Naive thymus-derived CD8-positive, alpha-beta T cell (primary cell): ENCODE measurements around the gene MEF2D. TPM values are rescaled to one million over a fixed set of nuclear protein-coding genes. Genes with fewer than 3 reads are reported as not detected.

Source experiments
- ATAC-seq, 2 donors: fragments of 150-1000 bp; cut with Tn5 transposase in 1 of 2; sonication (Bioruptor Pico), chemical (Tn5 transposase) in 1 of 2; 1 replicate in 1 of 2; 2 replicates in 1 of 2; pipeline ENCODE4 v1.10.0; 2021; ENCODE audit warnings: mild to moderate bottlenecking in 2 of 2, moderate library complexity in 2 of 2
- POLR2A ChIA-PET: fragments of 350-600 bp; sonication (Branson Sonifier 250); formaldehyde crosslinking; loops from one replicate; lab custom pipeline; 2021; ENCODE audit warnings: antibody characterized with exemption; lab: Charles Lee
- DNase-seq, 10 donors: peaks; one replicate each; pipeline versions ENCODE4 v3.0.0 to v3.0.0-alpha.2; 2020 to 2022
- H3K27ac Mint-ChIP-seq, 10 donors: one replicate each; pipeline ENCODE4 v1.8.0; 2020 to 2022; ENCODE audit warnings: mild to moderate bottlenecking in 10 of 10, mixed read lengths in 10 of 10, moderate library complexity in 4 of 10, inconsistent platforms in 1 of 10
- H3K27me3 Mint-ChIP-seq, 5 donors: one replicate each; pipeline ENCODE4 v1.8.0; 2021 to 2022; ENCODE audit warnings: mixed read lengths in 5 of 5
- H3K36me3 Mint-ChIP-seq, 3 donors: one replicate each; pipeline ENCODE4 v1.8.0; 2020 to 2022; ENCODE audit warnings: mixed read lengths in 3 of 3, mild to moderate bottlenecking in 2 of 3, inconsistent platforms in 1 of 3
- H3K4me1 Mint-ChIP-seq, 4 donors: one replicate each; pipeline ENCODE4 v1.8.0; 2021 to 2022; ENCODE audit warnings: mixed read lengths in 4 of 4
- H3K4me3 Mint-ChIP-seq, 10 donors: one replicate each; pipeline ENCODE4 v1.8.0; 2020 to 2022; ENCODE audit warnings: mild to moderate bottlenecking in 10 of 10, mixed read lengths in 10 of 10, moderate library complexity in 6 of 10, inconsistent platforms in 1 of 10
- H3K9me3 Mint-ChIP-seq, 9 donors: one replicate each; pipeline ENCODE4 v1.8.0; 2020 to 2022; ENCODE audit warnings: mixed read lengths in 9 of 9, mild to moderate bottlenecking in 3 of 9, inconsistent platforms in 1 of 9, moderate library complexity in 1 of 9
- polyA plus RNA-seq, 3 donors: library from polyadenylated mRNA; unstranded; fragments of 300-500 nt; fragmentation: Illumina TruSeq; gene quantifications; one replicate each; pipeline ENCODE4 v1.2.3, GENCODE V29; 2021
- total RNA-seq, 8 experiments: library from RNA in 2 of 8; stranded (reverse) in 2 of 8; gene quantifications; one replicate each; pipeline ENCODE4 v1.2.3 and lab custom pipeline; 2021 to 2026

Gene MEF2D
- total and polyA plus RNA-seq, 5 experiments from 2014 or later, result 6.4 to 73.2 (median 12.6) TPM

DNA sequence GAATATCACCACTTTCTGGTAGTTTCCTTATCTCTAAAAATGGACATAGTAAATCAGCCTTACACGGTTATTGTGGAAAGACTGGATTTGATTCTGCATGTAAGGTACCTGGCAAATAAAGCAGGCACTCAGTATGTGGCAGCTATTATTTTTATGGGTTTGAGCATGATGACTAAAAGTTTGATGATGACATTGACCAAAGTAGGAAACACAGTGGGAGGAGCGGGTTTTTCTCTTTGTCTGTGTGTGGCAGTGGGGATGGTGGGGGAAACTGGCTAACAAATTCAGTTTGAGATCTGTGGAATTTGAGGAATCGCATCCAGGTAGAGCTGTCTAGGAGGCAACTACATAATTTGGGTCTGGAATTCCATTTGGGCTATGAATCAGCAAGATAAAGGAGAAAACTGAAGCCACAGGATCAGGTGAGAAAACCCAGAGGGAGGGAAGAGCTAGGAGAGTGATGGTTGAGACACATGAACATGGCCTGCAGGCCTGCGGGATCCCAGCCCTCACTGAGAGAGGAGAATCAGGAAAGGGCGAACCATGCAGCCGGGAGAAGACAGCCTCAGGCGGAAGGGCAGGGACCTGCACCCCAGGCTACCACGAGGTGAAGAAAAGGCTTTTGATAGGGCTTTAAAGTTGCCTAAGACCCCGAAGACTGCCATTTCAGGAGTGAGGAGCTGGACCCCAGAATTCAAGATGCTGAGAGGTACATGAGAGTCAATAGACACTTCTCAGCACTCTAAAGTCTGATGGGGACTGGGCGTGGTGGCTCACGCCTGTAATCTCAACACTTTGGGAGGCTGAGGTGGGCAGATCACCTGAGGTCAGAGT, 52.2 kb downstream of the MEF2D start:
- Mint-ChIP-seq H3K9me3 (no peaks in the 10 kb centered on the region), H3K4me3 (no peak overlapping the region), H3K4me1 (peaks cover 3 to 9% (median 6%) of the 10 kb centered on the region in 4 donors), H3K27me3 (peaks cover 12 to 51% (median 25%) of the 10 kb centered on the region in 5 donors), H3K27ac (no peak overlapping the region), H3K36me3 (no peaks in the 10 kb centered on the region)
- ATAC-seq (no peak), DNase-seq (no peak)
- POLR2A ChIA-PET, result no interaction called here

DNA sequence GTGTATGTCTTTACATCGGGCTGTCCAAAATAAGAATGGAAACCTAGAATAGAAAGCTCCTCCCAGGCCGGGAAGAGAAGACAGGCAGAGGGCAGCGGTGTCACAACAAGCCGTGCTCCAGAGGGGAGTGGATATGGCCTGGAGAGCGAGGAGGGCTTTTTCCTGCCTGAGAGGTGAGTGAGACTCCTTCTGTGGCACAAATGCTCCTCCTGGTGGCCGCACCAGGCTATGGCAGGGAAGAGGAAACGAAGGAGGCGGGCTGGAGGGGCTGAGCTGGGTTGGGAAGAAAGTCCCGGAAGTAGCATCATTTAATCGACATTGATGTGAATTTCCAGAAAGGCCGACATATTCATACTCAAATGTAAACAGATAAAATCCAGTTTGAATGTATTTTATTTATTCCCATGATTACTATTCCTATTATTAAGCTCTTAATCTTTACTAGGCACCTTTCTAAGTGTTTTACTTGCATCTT, 54.7 kb downstream of the MEF2D start:
- no peaks in the 10 kb centered on the region for H3K36me3 Mint-ChIP-seq
- H3K27ac Mint-ChIP-seq, result peak overlapping the region in 4 of 10 donors; percentile 13 to 58 (median 28)
- H3K9me3 Mint-ChIP-seq, result no peaks in the 10 kb centered on the region
- peak overlapping the region in 4 of 10 donors; percentile 24 to 34 (median 27) for H3K4me3 Mint-ChIP-seq
- POLR2A ChIA-PET, result interaction anchor here (1.1 to 1.9 kb wide), 3 partner anchors 9 to 196 kb away, joined by 4 to 18 read pairs (median 8); partner anchors contain the start of gene BCAN
- peaks cover 3 to 9% (median 6%) of the 10 kb centered on the region in 4 donors for H3K4me1 Mint-ChIP-seq
- peak; percentile 87 to 94 for ATAC-seq
- peaks cover 29 to 73% (median 46%) of the 10 kb centered on the region in 5 donors for H3K27me3 Mint-ChIP-seq
- DNase-seq, result peak; percentile 63 to 88 (median 78)

DNA sequence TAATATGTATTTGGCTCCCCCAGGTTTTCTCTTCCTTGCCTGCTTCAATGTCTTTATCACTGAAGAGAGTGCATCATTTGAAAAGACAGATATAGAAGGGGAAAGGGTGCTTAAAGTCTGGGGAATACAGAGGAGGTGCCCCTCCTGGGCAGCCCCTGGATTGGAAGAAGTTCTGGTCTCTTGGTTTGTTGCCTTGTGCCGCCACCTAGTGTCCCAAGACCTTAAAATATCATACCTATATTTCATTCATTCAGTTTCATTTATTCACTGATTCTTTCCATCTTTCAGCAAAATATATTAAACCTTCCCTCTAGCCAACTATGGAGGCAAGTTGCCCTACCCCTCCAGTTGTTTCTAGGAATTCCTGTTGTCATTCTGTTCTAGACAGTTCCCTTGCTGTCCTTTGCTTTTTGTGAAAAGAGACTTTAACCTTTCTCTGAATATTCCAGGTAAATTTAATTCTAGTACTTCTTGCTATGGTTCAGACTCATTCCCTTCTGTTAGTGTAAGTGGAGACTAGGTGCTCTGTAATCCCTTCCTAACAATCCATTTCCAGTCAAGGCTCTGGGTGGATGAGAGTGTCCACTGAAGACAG, 56.1 kb downstream of the MEF2D start:
- Mint-ChIP-seq H3K4me3 (no peak overlapping the region), H3K9me3 (no peaks in the 10 kb centered on the region), H3K27me3 (peaks cover 38 to 86% (median 59%) of the 10 kb centered on the region in 5 donors), H3K27ac (no peak overlapping the region), H3K36me3 (no peaks in the 10 kb centered on the region), H3K4me1 (peaks cover 3 to 9% (median 6%) of the 10 kb centered on the region in 4 donors)
- DNase-seq (peak in 2 of 10 donors; percentile 31 to 36), ATAC-seq (peak; percentile 34 to 40)
- POLR2A ChIA-PET, result interaction anchor here (1.1 to 1.9 kb wide), 2 partner anchors 59 to 197 kb away, joined by 4 to 18 read pairs; partner anchors contain the start of gene BCAN

DNA sequence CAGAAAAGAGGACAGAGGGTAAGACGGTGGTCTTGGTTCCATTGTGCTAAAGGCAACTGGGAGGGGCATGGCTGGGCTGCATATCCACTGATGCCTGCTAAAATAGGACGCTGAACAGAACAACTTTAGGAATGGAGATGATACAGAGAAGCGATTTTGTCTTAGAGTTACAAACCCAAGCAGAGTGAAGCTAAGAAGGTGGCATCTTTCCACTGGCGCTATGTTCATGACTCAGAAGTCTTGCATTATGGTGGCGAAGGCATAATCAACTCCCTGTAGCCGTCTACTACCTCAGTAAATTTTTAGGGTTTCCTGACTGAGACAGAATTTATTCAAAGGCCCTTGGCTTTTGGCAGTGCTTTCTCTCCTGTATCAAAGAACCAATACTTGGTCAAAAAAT, 57.3 kb downstream of the MEF2D start:
- ATAC-seq, result no peak
- H3K36me3 Mint-ChIP-seq, result no peaks in the 10 kb centered on the region
- DNase-seq, result no peak
- no peak overlapping the region for H3K4me3 Mint-ChIP-seq
- peaks cover 0 to 4% (median 0%) of the 10 kb centered on the region in 9 donors for H3K9me3 Mint-ChIP-seq
- no peak overlapping the region for H3K27ac Mint-ChIP-seq
- peaks cover 6 to 21% (median 16%) of the 10 kb centered on the region in 4 donors for H3K4me1 Mint-ChIP-seq
- H3K27me3 Mint-ChIP-seq, result peaks cover 45 to 90% (median 69%) of the 10 kb centered on the region in 5 donors
- POLR2A ChIA-PET, result no interaction called here

DNA sequence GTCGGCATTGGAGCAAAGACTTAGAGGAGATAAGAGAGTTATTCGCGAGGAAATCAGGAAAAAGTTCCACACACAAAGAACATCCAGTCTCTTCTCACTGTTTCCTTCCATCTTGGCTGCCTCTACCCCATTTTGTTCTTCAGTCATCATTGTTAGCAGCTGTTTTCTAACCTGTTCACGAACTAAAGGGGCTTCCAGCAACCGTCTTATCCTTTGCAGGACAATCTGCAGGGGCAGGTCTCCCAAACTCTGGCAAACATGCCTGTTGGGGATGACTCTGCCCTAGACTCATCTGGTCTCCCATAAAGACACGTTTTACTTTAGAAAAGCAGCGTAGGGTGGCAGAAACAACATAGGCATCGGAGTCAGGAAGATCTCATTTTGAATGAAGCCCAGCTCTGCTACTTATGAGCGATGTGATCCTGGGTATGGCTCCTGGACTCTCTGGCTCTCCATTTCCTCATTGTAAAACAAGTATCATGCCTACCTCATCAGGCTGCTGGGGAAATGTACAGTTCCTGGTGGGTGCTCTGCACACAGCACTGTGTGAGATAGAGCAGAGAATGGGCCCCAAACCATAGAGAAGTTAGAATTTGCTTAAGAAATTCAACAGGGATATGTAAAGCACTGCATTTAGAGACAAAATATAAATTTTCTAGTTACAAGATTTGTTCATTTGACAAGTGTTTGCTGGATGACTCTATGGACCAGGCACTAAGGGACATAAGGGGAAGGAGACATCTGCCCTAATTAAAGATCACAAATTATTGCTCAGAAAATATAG, 59.7 kb downstream of the MEF2D start:
- H3K27ac Mint-ChIP-seq, result no peak overlapping the region
- H3K36me3 Mint-ChIP-seq, result peaks cover 0 to under 1% (median 0%) of the 10 kb centered on the region in 3 donors
- peaks cover 0 to 4% (median 0%) of the 10 kb centered on the region in 9 donors for H3K9me3 Mint-ChIP-seq
- ATAC-seq (no peak), DNase-seq (no peak)
- peaks cover 60 to 91% (median 80%) of the 10 kb centered on the region in 5 donors for H3K27me3 Mint-ChIP-seq
- peaks cover 10 to 38% (median 26%) of the 10 kb centered on the region in 4 donors for H3K4me1 Mint-ChIP-seq
- H3K4me3 Mint-ChIP-seq, result no peak overlapping the region
- POLR2A ChIA-PET, result no interaction called here

DNA sequence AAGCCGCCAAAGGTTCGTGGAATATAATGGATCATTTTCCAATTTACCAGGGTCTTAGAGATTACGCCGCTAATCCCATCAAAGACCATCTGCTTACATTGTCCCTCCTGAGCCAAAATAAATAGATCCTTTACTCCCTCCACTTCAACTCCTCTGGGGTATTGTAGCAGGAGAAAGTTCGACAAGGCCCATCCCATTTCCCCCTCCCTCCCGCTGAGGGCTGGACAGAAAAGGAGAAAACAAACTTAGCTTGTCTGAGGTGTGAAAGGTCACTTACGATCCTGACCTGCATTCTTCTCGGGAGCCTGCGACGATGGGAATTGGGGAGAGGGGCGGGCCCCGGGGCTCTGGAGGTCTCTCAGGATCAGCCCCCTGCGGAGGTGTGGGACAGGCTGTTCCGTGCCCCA, 60.8 kb downstream of the MEF2D start:
- no peak for DNase-seq
- POLR2A ChIA-PET, result no interaction called here
- H3K9me3 Mint-ChIP-seq, result peaks cover 0 to 6% (median 0%) of the 10 kb centered on the region in 9 donors
- peaks cover 13 to 44% (median 30%) of the 10 kb centered on the region in 4 donors for H3K4me1 Mint-ChIP-seq
- ATAC-seq, result no peak
- H3K27me3 Mint-ChIP-seq, result peaks cover 65 to 96% (median 81%) of the 10 kb centered on the region in 5 donors
- H3K4me3 Mint-ChIP-seq, result no peak overlapping the region
- H3K27ac Mint-ChIP-seq, result no peak overlapping the region
- peaks cover 0 to 7% (median 0%) of the 10 kb centered on the region in 3 donors for H3K36me3 Mint-ChIP-seq

DNA sequence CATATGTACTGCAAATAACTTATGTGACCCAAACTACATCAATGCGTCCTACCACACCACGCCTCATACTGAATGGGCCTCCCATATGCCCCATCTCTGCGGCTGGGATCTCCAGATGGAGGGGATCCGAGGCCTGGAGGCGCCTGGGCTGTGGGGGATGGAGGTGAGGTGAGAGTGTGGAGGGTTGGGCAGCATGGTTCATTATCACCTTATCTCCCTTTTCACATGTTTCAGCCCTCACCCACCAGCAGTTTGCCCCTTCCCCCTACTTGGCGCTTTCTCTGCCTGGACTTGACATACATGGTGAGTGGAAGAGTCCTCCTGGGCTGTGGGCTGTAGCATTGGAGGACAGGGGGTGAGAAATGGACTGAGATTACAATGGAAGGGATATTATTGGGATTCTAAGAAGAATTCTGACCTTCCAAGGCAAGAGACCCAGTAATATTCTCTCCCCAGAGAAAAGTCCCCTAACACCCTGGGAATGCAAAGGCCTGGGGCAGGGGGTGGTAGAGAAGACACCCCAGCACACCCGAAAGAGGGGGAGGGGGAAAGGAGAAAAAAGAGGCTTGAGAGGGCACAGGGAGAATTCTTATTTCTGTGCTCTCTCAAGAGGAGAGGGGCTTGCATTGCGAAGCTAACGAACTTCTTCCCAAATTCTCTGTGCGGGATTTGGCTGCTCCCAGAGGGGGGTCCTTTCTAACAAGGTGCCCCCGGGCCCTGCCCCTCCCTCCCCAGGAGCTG, 61.4 kb downstream of the MEF2D start:
- Mint-ChIP-seq H3K27ac (peak overlapping the region in 1 of 10 donors; percentile 3), H3K4me3 (no peak overlapping the region), H3K36me3 (peaks cover 0 to 7% (median 0%) of the 10 kb centered on the region in 3 donors), H3K9me3 (peaks cover 0 to 6% (median 0%) of the 10 kb centered on the region in 9 donors), H3K4me1 (peaks cover 13 to 45% (median 30%) of the 10 kb centered on the region in 4 donors), H3K27me3 (peaks cover 65 to 96% (median 81%) of the 10 kb centered on the region in 5 donors)
- POLR2A ChIA-PET, result no interaction called here
- ATAC-seq, result no peak
- no peak for DNase-seq

DNA sequence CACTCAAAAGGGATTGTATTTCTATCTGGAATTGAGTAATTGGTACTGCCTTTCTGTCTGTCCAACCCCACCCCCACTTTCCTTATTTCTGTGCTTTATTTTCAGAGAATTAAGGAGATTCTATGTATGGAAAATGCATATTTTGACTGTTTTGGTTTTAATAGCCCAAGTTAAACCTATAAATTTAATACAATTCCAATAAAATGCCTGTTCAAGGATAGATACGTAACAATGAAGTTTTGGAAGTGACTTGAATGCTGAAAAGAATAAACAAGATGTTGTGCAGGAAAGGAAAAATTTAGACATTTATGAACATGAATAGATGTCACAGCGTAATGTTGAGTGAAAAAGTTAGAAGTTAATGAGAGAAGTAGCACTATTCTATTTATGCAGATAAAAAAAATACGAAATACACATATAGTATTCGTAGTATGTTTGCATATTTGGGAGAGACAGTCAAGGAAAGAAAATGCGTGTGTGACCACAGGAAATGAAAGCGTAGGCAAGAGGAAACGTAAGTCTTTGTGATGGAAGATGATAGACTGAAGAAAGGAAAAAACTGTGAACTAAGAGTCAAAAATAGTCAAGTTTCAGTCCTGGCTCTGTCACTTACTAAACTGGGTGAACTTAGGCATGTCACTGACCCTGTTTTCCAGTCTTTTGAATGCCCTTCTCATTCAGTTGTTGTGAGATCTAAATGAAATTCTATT, 62.1 kb downstream of the MEF2D start:
- ATAC-seq, result no peak

DNA sequence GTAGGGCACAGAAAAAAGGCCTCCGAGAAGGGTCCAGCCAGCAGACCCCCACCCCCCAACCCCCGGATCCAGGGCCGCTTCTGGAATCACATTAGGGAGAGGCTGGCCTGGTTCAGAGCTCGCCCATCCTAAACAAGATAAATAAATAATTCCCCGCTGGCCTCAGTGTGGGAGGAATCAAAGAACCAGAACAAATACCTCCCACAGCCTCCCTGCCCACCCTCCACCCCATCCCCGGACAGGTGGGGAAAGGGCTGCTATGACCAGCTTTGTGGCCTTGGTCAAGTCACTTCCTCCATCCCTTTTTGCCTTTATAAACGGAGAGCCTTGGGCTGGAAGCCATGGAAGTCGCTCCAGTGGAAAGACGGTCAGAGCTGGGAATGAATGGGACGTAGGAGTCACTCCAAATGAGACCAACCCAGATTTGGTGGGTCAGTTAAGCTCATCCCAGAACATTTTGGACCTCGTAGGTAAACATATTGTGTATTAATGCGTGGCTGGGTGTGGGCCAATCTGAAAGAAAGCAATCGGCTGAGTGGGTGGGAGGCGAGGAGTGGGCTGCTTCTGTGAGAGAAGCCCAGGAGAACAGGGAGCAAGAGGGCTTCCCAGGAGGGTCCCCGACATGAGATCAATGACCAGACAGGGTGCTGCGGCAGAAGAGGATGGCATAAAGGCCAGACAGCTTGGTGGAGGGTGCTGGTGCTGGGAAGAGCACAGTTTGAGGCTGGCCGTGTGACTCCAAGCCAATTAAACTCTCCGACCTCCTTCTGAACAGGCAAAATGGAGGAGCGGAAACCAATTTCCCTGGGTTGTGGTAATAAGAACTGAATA, 63.3 kb downstream of the MEF2D start:
- POLR2A ChIA-PET, result interaction anchor here (0.6 to 1.5 kb wide), 4 partner anchors 9 to 509 kb away, joined by 3 read pairs; no protein-coding TSS in a partner anchor
- peaks cover 0 to 6% (median 0%) of the 10 kb centered on the region in 9 donors for H3K9me3 Mint-ChIP-seq
- ATAC-seq (no peak), DNase-seq (no peak)
- H3K36me3 Mint-ChIP-seq, result peaks cover 0 to 7% (median 0%) of the 10 kb centered on the region in 3 donors
- H3K4me3 Mint-ChIP-seq, result peak overlapping the region in 7 of 10 donors; percentile 40 to 90 (median 56)
- H3K4me1 Mint-ChIP-seq, result peaks cover 16 to 45% (median 31%) of the 10 kb centered on the region in 4 donors
- peak overlapping the region in 1 of 10 donors; percentile 21 for H3K27ac Mint-ChIP-seq
- peaks cover 74 to 100% (median 86%) of the 10 kb centered on the region in 5 donors for H3K27me3 Mint-ChIP-seq

More for the DNA sequence above, 62.1 kb downstream of the MEF2D start:
- POLR2A ChIA-PET, result no interaction called here
- peaks cover 0 to 6% (median 0%) of the 10 kb centered on the region in 9 donors for H3K9me3 Mint-ChIP-seq
- peaks cover 68 to 97% (median 83%) of the 10 kb centered on the region in 5 donors for H3K27me3 Mint-ChIP-seq
- DNase-seq, result no peak
- H3K4me1 Mint-ChIP-seq, result peaks cover 13 to 45% (median 30%) of the 10 kb centered on the region in 4 donors
- peaks cover 0 to 7% (median 0%) of the 10 kb centered on the region in 3 donors for H3K36me3 Mint-ChIP-seq
- H3K27ac Mint-ChIP-seq, result no peak overlapping the region
- H3K4me3 Mint-ChIP-seq, result peak overlapping the region in 5 of 10 donors; percentile 3 to 58 (median 33)
